Adipocyte (in vitro differentiated cells): ENCODE measurements around the gene CARD11.

ENCODE experiments used
- DNase-seq: peaks from one replicate; pipeline ENCODE4 v3.0.0-alpha.2; 2015; ENCODE audit warnings: low read depth
- H3K27me3 ChIP-seq: replicated peaks from 2 replicates; pipeline ENCODE4 v1.7.0; 2013; ENCODE audit warnings: mild to moderate bottlenecking, low read length, moderate library complexity; ENCODE audit not compliant: control insufficient read depth, insufficient read depth
- H3K36me3 ChIP-seq: 2 replicates; pipeline ENCODE4 v1.7.0; 2013; ENCODE audit warnings: low read length, mild to moderate bottlenecking, moderate library complexity; ENCODE audit not compliant: control insufficient read depth, insufficient read depth, severe bottlenecking
- H3K4me1 ChIP-seq: 2 replicates; pipeline ENCODE4 v1.7.0; 2013; ENCODE audit warnings: mild to moderate bottlenecking, low read length, moderate library complexity; ENCODE audit not compliant: control insufficient read depth, insufficient read depth
- H3K4me3 ChIP-seq: 2 replicates; pipeline ENCODE4 v1.7.0; 2013; ENCODE audit warnings: mild to moderate bottlenecking, low read length, moderate library complexity
- H3K9ac ChIP-seq: 2 replicates; pipeline ENCODE4 v1.7.0; 2013; ENCODE audit warnings: mild to moderate bottlenecking, low read length, moderate library complexity
- H3K9me3 ChIP-seq: 2 replicates; pipeline ENCODE4 v1.7.0; 2013; ENCODE audit warnings: mild to moderate bottlenecking, low read length, moderate library complexity; ENCODE audit not compliant: control insufficient read depth

Gene CARD11

GRCh38 chr7:3076163-3076562 lies 32.5 kb upstream of the CARD11 start:
- Histone ChIP-seq H3K27me3 (no peaks in the 10 kb centered on the region), H3K4me3 (no peak overlapping the region), H3K4me1 (no peaks in the 10 kb centered on the region), H3K9me3 (peaks cover 13% of the 10 kb centered on the region), H3K36me3 (no peaks in the 10 kb centered on the region), H3K9ac (no peak overlapping the region)
- no peak for DNase-seq

DNA sequence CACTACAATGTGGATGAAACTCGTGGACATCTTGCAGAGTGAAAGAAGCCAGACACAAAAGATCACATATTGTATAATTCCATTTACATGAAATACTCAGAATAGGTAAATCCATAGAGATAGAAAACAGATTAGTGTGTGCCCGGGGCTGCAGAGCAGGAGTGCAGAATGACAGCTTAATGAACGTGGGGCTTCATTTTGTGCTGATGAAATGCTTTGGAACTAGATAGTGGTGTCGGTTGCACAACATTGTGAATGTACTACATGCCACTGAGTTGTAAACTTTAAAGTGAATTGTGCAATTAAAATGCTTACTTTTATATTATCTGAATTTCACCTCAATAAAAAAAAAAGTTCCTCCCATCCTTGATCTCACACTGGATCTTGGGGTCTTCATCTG lies 31.8 kb upstream of the CARD11 start:
- Histone ChIP-seq H3K9ac (no peak overlapping the region), H3K4me3 (no peak overlapping the region), H3K4me1 (no peaks in the 10 kb centered on the region), H3K9me3 (peaks cover 13% of the 10 kb centered on the region), H3K27me3 (no peaks in the 10 kb centered on the region), H3K36me3 (no peaks in the 10 kb centered on the region)
- DNase-seq: no peak

DNA sequence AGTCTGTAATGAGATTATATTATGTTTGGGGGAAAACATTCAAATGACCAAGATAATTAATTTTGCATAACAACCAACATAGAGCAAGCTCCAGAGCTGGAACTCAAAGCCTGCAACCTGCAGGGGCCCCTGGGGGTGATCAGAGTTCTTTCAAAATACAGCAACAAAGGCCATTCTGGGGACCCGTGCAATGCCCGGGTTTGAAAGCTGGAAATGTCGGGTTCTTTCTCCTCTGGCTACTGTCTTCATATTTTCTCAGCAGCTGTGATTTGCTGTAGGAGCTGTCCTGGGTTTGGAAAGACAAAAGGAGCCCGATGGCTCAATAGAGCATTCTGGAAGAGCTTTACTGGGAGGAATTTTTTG lies 30.8 kb upstream of the CARD11 start:
- Histone ChIP-seq H3K4me3 (no peak overlapping the region), H3K4me1 (no peaks in the 10 kb centered on the region), H3K27me3 (no peaks in the 10 kb centered on the region), H3K9ac (no peak overlapping the region), H3K36me3 (no peaks in the 10 kb centered on the region), H3K9me3 (peaks cover 13% of the 10 kb centered on the region)
- no peak for DNase-seq

DNA sequence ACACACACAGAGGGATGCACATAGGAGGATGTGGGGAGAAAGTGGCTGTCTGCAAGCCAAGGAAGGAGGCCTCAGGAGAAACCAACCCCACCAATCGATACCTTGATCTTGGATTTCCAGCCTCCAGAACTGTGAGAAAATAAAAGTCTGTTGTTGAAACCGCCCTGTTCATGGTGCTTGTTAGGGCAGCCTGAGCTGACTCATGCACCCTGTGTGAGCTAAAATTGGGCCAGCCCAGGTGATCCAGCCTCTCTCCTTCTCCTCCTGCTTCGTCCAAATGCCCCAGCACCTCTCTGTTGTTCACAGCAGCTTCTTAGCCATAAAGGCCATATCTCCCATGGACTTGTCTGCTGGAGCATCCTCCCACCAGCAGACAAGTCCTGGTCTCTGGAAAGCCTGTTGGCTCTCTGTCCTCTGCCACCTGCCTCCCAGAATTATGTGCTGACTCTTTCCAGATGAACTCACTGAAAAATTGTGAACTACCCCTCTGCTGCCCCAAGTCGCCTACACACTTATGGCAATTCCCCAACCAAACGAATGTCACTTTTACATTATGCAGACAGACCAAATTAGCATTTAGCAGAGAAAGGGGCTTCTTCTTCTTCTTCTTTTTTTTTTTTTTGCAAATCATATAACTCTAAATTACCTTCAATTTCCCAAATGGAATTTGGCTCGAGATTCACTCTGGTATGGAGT lies 30.2 kb upstream of the CARD11 start:
- Histone ChIP-seq H3K9me3 (peaks cover 13% of the 10 kb centered on the region), H3K9ac (no peak overlapping the region), H3K27me3 (no peaks in the 10 kb centered on the region), H3K36me3 (no peaks in the 10 kb centered on the region), H3K4me1 (no peaks in the 10 kb centered on the region), H3K4me3 (no peak overlapping the region)
- no peak for DNase-seq

DNA sequence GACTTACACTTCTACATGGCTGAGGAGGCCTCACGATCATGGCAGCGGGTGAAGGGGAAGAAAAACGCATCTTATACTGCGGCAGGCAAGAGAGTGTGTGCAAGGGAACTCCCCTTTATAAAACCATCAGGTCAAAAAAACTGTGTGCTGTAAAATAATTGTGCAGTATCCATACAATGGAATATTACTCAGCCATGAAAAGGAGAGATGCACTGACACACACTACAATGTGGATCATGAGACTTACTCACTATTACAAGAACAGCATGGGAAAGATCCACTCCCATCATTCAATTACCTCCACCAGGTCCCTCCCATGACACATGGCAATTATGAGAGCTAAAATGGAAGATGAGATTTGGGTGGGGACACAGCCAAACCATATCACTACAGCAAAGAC lies 27.2 kb upstream of the CARD11 start:
- no peaks in the 10 kb centered on the region for H3K4me1 ChIP-seq
- H3K27me3 ChIP-seq: no peaks in the 10 kb centered on the region
- H3K4me3 ChIP-seq: no peak overlapping the region
- H3K9me3 ChIP-seq: peaks cover 10% of the 10 kb centered on the region
- no peak overlapping the region for H3K9ac ChIP-seq
- no peaks in the 10 kb centered on the region for H3K36me3 ChIP-seq
- no peak for DNase-seq

- DNase-seq: no peak
- H3K4me3 ChIP-seq: no peak overlapping the region
- H3K9me3 ChIP-seq: peaks cover 3% of the 10 kb centered on the region
- H3K9ac ChIP-seq: no peak overlapping the region
- no peaks in the 10 kb centered on the region for H3K4me1 ChIP-seq
- no peaks in the 10 kb centered on the region for H3K36me3 ChIP-seq
- no peaks in the 10 kb centered on the region for H3K27me3 ChIP-seq
These were observed 26.2 kb upstream of the CARD11 start for GRCh38 chr7:3069771-3070449.

DNA sequence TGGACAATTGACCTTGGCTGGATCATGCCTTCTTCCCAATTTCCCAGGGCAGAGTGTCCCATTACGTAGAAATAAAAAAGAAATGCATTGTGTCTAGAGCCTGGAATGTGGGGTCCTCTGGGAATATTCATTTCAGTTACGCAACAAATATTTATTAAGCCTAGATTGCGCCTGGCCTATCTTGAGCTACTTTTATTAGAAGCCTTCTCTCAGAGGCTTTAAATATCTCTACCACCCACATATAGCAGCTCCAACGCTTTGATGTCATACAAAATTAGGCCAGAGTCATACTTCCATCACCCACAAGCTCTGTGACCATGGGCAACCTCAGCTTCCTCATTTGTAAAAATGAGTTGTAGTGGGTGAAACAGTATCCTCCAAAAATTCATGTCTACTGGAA lies 24.9 kb upstream of the CARD11 start:
- Histone ChIP-seq H3K36me3 (no peaks in the 10 kb centered on the region), H3K9ac (no peak overlapping the region), H3K4me1 (no peaks in the 10 kb centered on the region), H3K27me3 (no peaks in the 10 kb centered on the region), H3K4me3 (no peak overlapping the region), H3K9me3 (peaks cover 3% of the 10 kb centered on the region)
- DNase-seq: no peak

GRCh38 chr7:3067606-3068380 lies 24.1 kb upstream of the CARD11 start:
- Histone ChIP-seq H3K9ac (no peak overlapping the region), H3K36me3 (no peaks in the 10 kb centered on the region), H3K4me1 (no peaks in the 10 kb centered on the region), H3K4me3 (no peak overlapping the region), H3K27me3 (no peaks in the 10 kb centered on the region), H3K9me3 (peaks cover 3% of the 10 kb centered on the region)
- no peak for DNase-seq

- Histone ChIP-seq H3K4me3 (no peak overlapping the region), H3K36me3 (no peaks in the 10 kb centered on the region), H3K9me3 (peaks cover 3% of the 10 kb centered on the region), H3K27me3 (no peaks in the 10 kb centered on the region), H3K9ac (no peak overlapping the region), H3K4me1 (no peaks in the 10 kb centered on the region)
- no peak for DNase-seq
These were observed 23.5 kb upstream of the CARD11 start for GRCh38 chr7:3067193-3067592.

DNA sequence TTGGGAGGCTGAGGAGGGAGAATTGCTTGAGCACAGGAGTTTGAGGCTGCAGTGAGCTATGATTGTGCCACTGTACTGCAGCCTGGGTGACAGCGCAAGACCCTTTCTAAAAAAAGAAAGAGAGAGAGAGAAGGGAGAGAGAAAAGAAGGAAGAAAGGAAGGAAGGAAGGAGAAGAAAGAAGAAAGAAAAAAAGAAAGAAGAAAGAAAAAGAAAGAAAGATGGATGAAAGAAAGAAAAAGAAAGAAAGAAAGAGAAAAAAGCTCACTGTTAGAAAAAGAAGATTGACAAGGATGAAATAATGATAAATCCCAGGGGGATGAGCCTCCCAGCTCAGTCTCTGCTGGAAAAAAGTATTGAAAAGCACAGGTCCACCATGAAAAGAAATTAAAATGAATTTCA lies 22.8 kb upstream of the CARD11 start:
- H3K9me3 ChIP-seq: peaks cover 3% of the 10 kb centered on the region
- no peak overlapping the region for H3K4me3 ChIP-seq
- no peaks in the 10 kb centered on the region for H3K36me3 ChIP-seq
- no peak overlapping the region for H3K9ac ChIP-seq
- no peak for DNase-seq
- no peaks in the 10 kb centered on the region for H3K4me1 ChIP-seq
- H3K27me3 ChIP-seq: no peaks in the 10 kb centered on the region

GRCh38 chr7:3065724-3066143 lies 22.1 kb upstream of the CARD11 start:
- H3K9ac ChIP-seq: no peak overlapping the region
- DNase-seq: no peak
- no peaks in the 10 kb centered on the region for H3K27me3 ChIP-seq
- H3K9me3 ChIP-seq: no peaks in the 10 kb centered on the region
- H3K36me3 ChIP-seq: no peaks in the 10 kb centered on the region
- no peak overlapping the region for H3K4me3 ChIP-seq
- H3K4me1 ChIP-seq: no peaks in the 10 kb centered on the region
